Measurements from ENCODE around the gene SWAP70. TPM values are rescaled to one million over a fixed set of nuclear protein-coding genes. Genes with fewer than 3 reads are reported as not detected.
A peak's percentile ranks its signal among the peaks of the same experiment; 100 is the strongest.
"Not testable (repeated sequence)": the region's sequence is repeated elsewhere in the genome, so short reads cannot be mapped to it uniquely, and the experiment has no call there.

Gene SWAP70
- total RNA-seq, 1 donor from 2014 or later = 14.6 TPM

- H3K36me3 ChIP-seq (ENCODE audit: control insufficient read depth in 3 of 3, insufficient read depth in 3 of 3, low read length in 3 of 3) = peaks cover 0 to 6% (median 0%) of the 10 kb centered on the region in 3 donors
- peaks cover 0 to 3% (median 0%) of the 10 kb centered on the region in 3 donors for H3K4me1 ChIP-seq (ENCODE audit: control insufficient read depth in 3 of 3, insufficient read depth in 3 of 3, low read length in 3 of 3)
- no peaks in the 10 kb centered on the region for H3K9me3 ChIP-seq (ENCODE audit: control insufficient read depth in 3 of 3, low read length in 3 of 3)
- H3K9ac ChIP-seq (ENCODE audit: low read depth in 1 of 3, low read length in 3 of 3) = no peak overlapping the region
- H3K27ac ChIP-seq (ENCODE audit: low read depth, low read length) = peak overlapping the region; percentile 9
- no peaks in the 10 kb centered on the region for H3K27me3 ChIP-seq (ENCODE audit: control insufficient read depth in 3 of 3, insufficient read depth in 3 of 3, low read length in 3 of 3)
- no peak overlapping the region for H3K4me3 ChIP-seq (ENCODE audit: low read length in 3 of 3)
Observed at GRCh38 chr11:9700105-9700801, 36.4 kb downstream of the SWAP70 start.

- H3K27me3 ChIP-seq (ENCODE audit: control insufficient read depth in 3 of 3, insufficient read depth in 3 of 3, low read length in 3 of 3) = no peaks in the 10 kb centered on the region
- no peaks in the 10 kb centered on the region for H3K9me3 ChIP-seq (ENCODE audit: control insufficient read depth in 3 of 3, low read length in 3 of 3)
- no peak overlapping the region for H3K27ac ChIP-seq (ENCODE audit: low read depth, low read length)
- peaks cover 0 to 3% (median 0%) of the 10 kb centered on the region in 3 donors for H3K4me1 ChIP-seq (ENCODE audit: control insufficient read depth in 3 of 3, insufficient read depth in 3 of 3, low read length in 3 of 3)
- H3K36me3 ChIP-seq (ENCODE audit: control insufficient read depth in 3 of 3, insufficient read depth in 3 of 3, low read length in 3 of 3) = no peaks in the 10 kb centered on the region
- H3K9ac ChIP-seq (ENCODE audit: low read depth in 1 of 3, low read length in 3 of 3) = no peak overlapping the region
- H3K4me3 ChIP-seq (ENCODE audit: low read length in 3 of 3) = no peak overlapping the region
Observed at GRCh38 chr11:9701799-9702198, 37.9 kb downstream of the SWAP70 start.

GRCh38 chr11:9703280-9703679 lies 39.4 kb downstream of the SWAP70 start:
- Histone ChIP-seq H3K9me3 (ENCODE audit: control insufficient read depth in 3 of 3, low read length in 3 of 3) (no peaks in the 10 kb centered on the region), H3K9ac (ENCODE audit: low read depth in 1 of 3, low read length in 3 of 3) (peak overlapping the region in 1 of 3 donors; percentile 25), H3K4me1 (ENCODE audit: control insufficient read depth in 3 of 3, insufficient read depth in 3 of 3, low read length in 3 of 3) (peaks cover 0 to 3% (median 0%) of the 10 kb centered on the region in 3 donors), H3K27ac (ENCODE audit: low read depth, low read length) (peak overlapping the region; percentile 21), H3K4me3 (ENCODE audit: low read length in 3 of 3) (no peak overlapping the region), H3K36me3 (ENCODE audit: control insufficient read depth in 3 of 3, insufficient read depth in 3 of 3, low read length in 3 of 3) (no peaks in the 10 kb centered on the region), H3K27me3 (ENCODE audit: control insufficient read depth in 3 of 3, insufficient read depth in 3 of 3, low read length in 3 of 3) (no peaks in the 10 kb centered on the region)

GRCh38 chr11:9704037-9704436 lies 40.2 kb downstream of the SWAP70 start:
- Histone ChIP-seq H3K4me3 (ENCODE audit: low read length in 3 of 3) (no peak overlapping the region), H3K9ac (ENCODE audit: low read depth in 1 of 3, low read length in 3 of 3) (no peak overlapping the region), H3K27me3 (ENCODE audit: control insufficient read depth in 3 of 3, insufficient read depth in 3 of 3, low read length in 3 of 3) (no peaks in the 10 kb centered on the region), H3K4me1 (ENCODE audit: control insufficient read depth in 3 of 3, insufficient read depth in 3 of 3, low read length in 3 of 3) (peaks cover 0 to 3% (median 0%) of the 10 kb centered on the region in 3 donors), H3K36me3 (ENCODE audit: control insufficient read depth in 3 of 3, insufficient read depth in 3 of 3, low read length in 3 of 3) (no peaks in the 10 kb centered on the region), H3K27ac (ENCODE audit: low read depth, low read length) (no peak overlapping the region), H3K9me3 (ENCODE audit: control insufficient read depth in 3 of 3, low read length in 3 of 3) (no peaks in the 10 kb centered on the region)

- Histone ChIP-seq H3K9me3 (ENCODE audit: control insufficient read depth in 3 of 3, low read length in 3 of 3) (no peaks in the 10 kb centered on the region), H3K27ac (ENCODE audit: low read depth, low read length) (no peak overlapping the region), H3K36me3 (ENCODE audit: control insufficient read depth in 3 of 3, insufficient read depth in 3 of 3, low read length in 3 of 3) (no peaks in the 10 kb centered on the region), H3K9ac (ENCODE audit: low read depth in 1 of 3, low read length in 3 of 3) (no peak overlapping the region), H3K4me1 (ENCODE audit: control insufficient read depth in 3 of 3, insufficient read depth in 3 of 3, low read length in 3 of 3) (peaks cover 0 to 3% (median 0%) of the 10 kb centered on the region in 3 donors), H3K4me3 (ENCODE audit: low read length in 3 of 3) (no peak overlapping the region), H3K27me3 (ENCODE audit: control insufficient read depth in 3 of 3, insufficient read depth in 3 of 3, low read length in 3 of 3) (no peaks in the 10 kb centered on the region)
Observed at GRCh38 chr11:9704620-9705019, 40.7 kb downstream of the SWAP70 start.

- H3K4me1 ChIP-seq (ENCODE audit: control insufficient read depth in 3 of 3, insufficient read depth in 3 of 3, low read length in 3 of 3) = not testable (repeated sequence)
Observed at GRCh38 chr11:9705361-9705760, 41.5 kb downstream of the SWAP70 start.

GRCh38 chr11:9708544-9708943 lies 44.7 kb downstream of the SWAP70 start:
- Histone ChIP-seq H3K9ac (ENCODE audit: low read depth in 1 of 3, low read length in 3 of 3) (no peak overlapping the region), H3K9me3 (ENCODE audit: control insufficient read depth in 3 of 3, low read length in 3 of 3) (no peaks in the 10 kb centered on the region), H3K27me3 (ENCODE audit: control insufficient read depth in 3 of 3, insufficient read depth in 3 of 3, low read length in 3 of 3) (no peaks in the 10 kb centered on the region), H3K4me3 (ENCODE audit: low read length in 3 of 3) (no peak overlapping the region), H3K27ac (ENCODE audit: low read depth, low read length) (no peak overlapping the region), H3K36me3 (ENCODE audit: control insufficient read depth in 3 of 3, insufficient read depth in 3 of 3, low read length in 3 of 3) (no peaks in the 10 kb centered on the region), H3K4me1 (ENCODE audit: control insufficient read depth in 3 of 3, insufficient read depth in 3 of 3, low read length in 3 of 3) (peaks cover 0 to 2% (median 0%) of the 10 kb centered on the region in 3 donors)

More at GRCh38 chr11:9705361-9705760, 41.5 kb downstream of the SWAP70 start:
- H3K27me3 ChIP-seq (ENCODE audit: control insufficient read depth in 3 of 3, insufficient read depth in 3 of 3, low read length in 3 of 3); H3K27ac ChIP-seq (ENCODE audit: low read depth, low read length); H3K4me3 ChIP-seq (ENCODE audit: low read length in 3 of 3); H3K9ac ChIP-seq (ENCODE audit: low read depth in 1 of 3, low read length in 3 of 3); H3K36me3 ChIP-seq (ENCODE audit: control insufficient read depth in 3 of 3, insufficient read depth in 3 of 3, low read length in 3 of 3); H3K9me3 ChIP-seq (ENCODE audit: control insufficient read depth in 3 of 3, low read length in 3 of 3): not testable (repeated sequence)

GRCh38 chr11:9710223-9710622 lies 46.3 kb downstream of the SWAP70 start:
- no peak overlapping the region for H3K27ac ChIP-seq (ENCODE audit: low read depth, low read length)
- H3K4me3 ChIP-seq (ENCODE audit: low read length in 3 of 3) = no peak overlapping the region
- H3K9ac ChIP-seq (ENCODE audit: low read depth in 1 of 3, low read length in 3 of 3) = no peak overlapping the region
- H3K36me3 ChIP-seq (ENCODE audit: control insufficient read depth in 3 of 3, insufficient read depth in 3 of 3, low read length in 3 of 3) = no peaks in the 10 kb centered on the region
- peaks cover 0 to 2% (median 0%) of the 10 kb centered on the region in 3 donors for H3K4me1 ChIP-seq (ENCODE audit: control insufficient read depth in 3 of 3, insufficient read depth in 3 of 3, low read length in 3 of 3)
- H3K9me3 ChIP-seq (ENCODE audit: control insufficient read depth in 3 of 3, low read length in 3 of 3) = no peaks in the 10 kb centered on the region
- no peaks in the 10 kb centered on the region for H3K27me3 ChIP-seq (ENCODE audit: control insufficient read depth in 3 of 3, insufficient read depth in 3 of 3, low read length in 3 of 3)

GRCh38 chr11:9710852-9711251 lies 47.0 kb downstream of the SWAP70 start:
- no peaks in the 10 kb centered on the region for H3K36me3 ChIP-seq (ENCODE audit: control insufficient read depth in 3 of 3, insufficient read depth in 3 of 3, low read length in 3 of 3)
- no peak overlapping the region for H3K9ac ChIP-seq (ENCODE audit: low read depth in 1 of 3, low read length in 3 of 3)
- peaks cover 0 to 2% (median 0%) of the 10 kb centered on the region in 3 donors for H3K4me1 ChIP-seq (ENCODE audit: control insufficient read depth in 3 of 3, insufficient read depth in 3 of 3, low read length in 3 of 3)
- H3K4me3 ChIP-seq (ENCODE audit: low read length in 3 of 3) = no peak overlapping the region
- H3K27me3 ChIP-seq (ENCODE audit: control insufficient read depth in 3 of 3, insufficient read depth in 3 of 3, low read length in 3 of 3) = no peaks in the 10 kb centered on the region
- no peak overlapping the region for H3K27ac ChIP-seq (ENCODE audit: low read depth, low read length)
- no peaks in the 10 kb centered on the region for H3K9me3 ChIP-seq (ENCODE audit: control insufficient read depth in 3 of 3, low read length in 3 of 3)

GRCh38 chr11:9711454-9712307 lies 47.8 kb downstream of the SWAP70 start:
- no peak overlapping the region for H3K9ac ChIP-seq (ENCODE audit: low read depth in 1 of 3, low read length in 3 of 3)
- no peaks in the 10 kb centered on the region for H3K9me3 ChIP-seq (ENCODE audit: control insufficient read depth in 3 of 3, low read length in 3 of 3)
- no peaks in the 10 kb centered on the region for H3K36me3 ChIP-seq (ENCODE audit: control insufficient read depth in 3 of 3, insufficient read depth in 3 of 3, low read length in 3 of 3)
- no peaks in the 10 kb centered on the region for H3K27me3 ChIP-seq (ENCODE audit: control insufficient read depth in 3 of 3, insufficient read depth in 3 of 3, low read length in 3 of 3)
- H3K4me1 ChIP-seq (ENCODE audit: control insufficient read depth in 3 of 3, insufficient read depth in 3 of 3, low read length in 3 of 3) = peaks cover 0 to 6% (median 5%) of the 10 kb centered on the region in 3 donors
- no peak overlapping the region for H3K27ac ChIP-seq (ENCODE audit: low read depth, low read length)
- H3K4me3 ChIP-seq (ENCODE audit: low read length in 3 of 3) = no peak overlapping the region

Measured in skeletal muscle tissue (tissue), 4 donors.